Kidney epithelial cell (primary cell): ENCODE measurements around the gene FMO5. TPM values are rescaled to one million over a fixed set of nuclear protein-coding genes. Genes with fewer than 3 reads are reported as not detected.

Source experiments
- DNase-seq: peaks from one replicate; pipeline ENCODE4 v3.0.0-alpha.2; 2010; ENCODE audit warnings: low read depth
- H3K27me3 ChIP-seq: 2 replicates; pipeline ENCODE4 v1.6.0; 2011; ENCODE audit warnings: low read length; ENCODE audit not compliant: control insufficient read depth, insufficient read depth
- H3K36me3 ChIP-seq: 2 replicates; pipeline ENCODE4 v1.5.1; 2011; ENCODE audit warnings: low read length; ENCODE audit not compliant: control insufficient read depth, insufficient read depth
- H3K4me3 ChIP-seq: 2 replicates; pipeline ENCODE4 v1.5.1; 2011; ENCODE audit warnings: low read depth, mild to moderate bottlenecking, control low read depth, low read length
- CTCF ChIP-seq: IDR thresholded peaks from 2 replicates; pipeline ENCODE4 v1.5.1; 2011; ENCODE audit warnings: mild to moderate bottlenecking, moderate library complexity, low read length, control low read depth, inconsistent platforms; ENCODE audit not compliant: insufficient read depth, poor library complexity, severe bottlenecking
- total RNA-seq: library from RNA; depleted of rRNA; stranded (reverse); fragments of >200 nt; gene quantifications from 2 replicates; pipeline ENCODE4 v1.2.3, GENCODE V29; 2015

FMO5 gene
- total RNA-seq, 1 donor from 2014 or later: 0.38 TPM

- H3K4me3 ChIP-seq: no peak overlapping the region
- no peak for DNase-seq
- no peak for TF ChIP-seq CTCF
- H3K27me3 ChIP-seq: no peaks in the 10 kb centered on the region
- no peaks in the 10 kb centered on the region for H3K36me3 ChIP-seq
Measured at GRCh38 chr1:147142886-147143285, 82.3 kb downstream of the FMO5 start.

Other genes with a start within 250 kb of the FMO5 start
- gene PRKAB2, start 52.9 kb downstream of the FMO5 start, total RNA-seq: 17.1 and 22.7 TPM in 2 replicates
- 30.6 and 35.7 TPM in 2 replicates for gene CHD1L, start 17.3 kb upstream of the FMO5 start, total RNA-seq